Ovary (tissue), 9 donors: ENCODE data around the gene POU2F3. TPM values are rescaled to one million over a fixed set of nuclear protein-coding genes. Genes with fewer than 3 reads are reported as not detected.

ENCODE experiments used
- DNase-seq, 5 donors: peaks; one replicate each; pipeline ENCODE4 v3.0.0-alpha.2; 2019 to 2020
- H3K27ac ChIP-seq, 2 donors: fragments of 200-600 bp; one replicate each; pipeline versions ENCODE4 v1.5.1 to v1.8.0; 2019 to 2022
- H3K27me3 ChIP-seq: fragments of 200-600 bp; one replicate; pipeline ENCODE4 v1.8.0; 2022
- H3K36me3 ChIP-seq: fragments of 200-600 bp; sonication (generic); one replicate; pipeline ENCODE4 v1.5.1; 2019
- H3K4me1 ChIP-seq: one replicate; pipeline ENCODE4 v1.8.1; 2013; ENCODE audit warnings: mild to moderate bottlenecking, moderate library complexity; ENCODE audit not compliant: insufficient read depth
- H3K4me3 ChIP-seq: fragments of 200-600 bp; sonication (generic); one replicate; pipeline ENCODE4 v1.5.1; 2017
- H3K9me3 ChIP-seq, 2 donors: fragments of 200-600 bp in 1 of 2; sonication (generic) in 1 of 2; one replicate each; pipeline versions ENCODE4 v1.5.1 to v1.8.1; 2013 to 2019; ENCODE audit warnings: mild to moderate bottlenecking in 1 of 2, moderate library complexity in 1 of 2
- CTCF ChIP-seq, 3 donors: fragments of 450-650 bp in 2 of 3; fragments of 200-600 bp in 1 of 3; IDR thresholded peaks; one replicate each; pipeline versions ENCODE4 v1.5.1 to v1.8.0; 2016 to 2022; ENCODE audit warnings: antibody characterized with exemption in 3 of 3, mild to moderate bottlenecking in 1 of 3
- EP300 ChIP-seq: sonication (generic); formaldehyde crosslinking; IDR thresholded peaks from one replicate; pipeline ENCODE4 v1.6.1; 2017; ENCODE audit warnings: antibody characterized with exemption
- POLR2A ChIP-seq: fragments of 450-650 bp; IDR thresholded peaks from one replicate; pipeline ENCODE4 v1.6.1; 2017; ENCODE audit warnings: antibody characterized with exemption, mild to moderate bottlenecking, moderate library complexity
- WGBS, 3 donors: extraction: QIAGEN DNeasy Blood & Tissue Kit in 1 of 3; methylation state at CpG; one replicate each; pipeline versions ENCODE4 v1.1.5 to v1.1.7; 2013 to 2017; 5-methylcytosine and 5-hydroxymethylcytosine counted together
- intact Hi-C, 4 donors: fragments of 100-400 bp; cut with DNase I; formaldehyde crosslinking; loops; one replicate each; pipeline versions ENCODE4 v1.11.0 to v1.15.1; 2022 to 2023
- polyA plus RNA-seq, 2 donors: library from polyadenylated mRNA; stranded (reverse); fragments of 200-250 nt in 1 of 2; fragments of 350-450 nt in 1 of 2; fragmentation: Illumina TruSeq in 1 of 2; extraction: RNeasy Lipid Tissue Mini Kit (QIAGEN cat#74804) in 1 of 2; gene quantifications; one replicate each; pipeline ENCODE4 v1.2.3, GENCODE V29; 2013 to 2014
- total RNA-seq, 7 donors: library from RNA; depleted of rRNA in 2 of 7; stranded (reverse); fragments of >200 nt in 2 of 7; fragmentation: NEBNext Ultra II Directional in 3 of 7; extraction: Animal tissue kit (Norgen Biotek cat#: 25700) in 3 of 7; gene quantifications; one replicate each; pipeline versions ENCODE4 v1.1.0 to v1.2.4, GENCODE V29; 2016 to 2023
- donor health status: DM: no; HTN: no; CAD: no; lungs with moderate emphysema.
- donor health status: DM: no; HTN: no; CAD: no.
- donor health status: Bipolar disorder and iron deficiency.
- donor health status: DM: yes; HTN: yes; CAD: no.
- donor health status: DM: no; HTN: no; CAD: no.
- donor health status: DM: yes; HTN: yes; CAD: no.

POU2F3 gene
- total and polyA plus RNA-seq, 9 donors: 0.05 to 1.0 (median 0.22) TPM; not detected in 2

GRCh38 chr11:120329556-120329955 is 89.6 kb downstream of the POU2F3 start:
- TF ChIP-seq EP300: no peak
- no peak for TF ChIP-seq POLR2A
- TF ChIP-seq CTCF (IDR thresholded peaks at IDR 0.05): no peak
- no peak overlapping the region for H3K4me3 ChIP-seq
- H3K4me1 ChIP-seq: peaks cover 8% of the 10 kb centered on the region
- intact Hi-C loops: no loop called here
- WGBS, 3 donors: 84 to 88% (median 84%) methylated on average over 3 of the region's 3 CpGs
- no peak overlapping the region for H3K27ac ChIP-seq
- H3K9me3 ChIP-seq: no peaks in the 10 kb centered on the region
- H3K27me3 ChIP-seq: no peaks in the 10 kb centered on the region
- H3K36me3 ChIP-seq: no peaks in the 10 kb centered on the region
- DNase-seq: no peak

GRCh38 chr11:120330045-120330444 is 90.1 kb downstream of the POU2F3 start:
- TF ChIP-seq POLR2A: no peak
- no peak for TF ChIP-seq EP300
- TF ChIP-seq CTCF (IDR thresholded peaks at IDR 0.05): no peak
- no peak for DNase-seq
- WGBS, 3 donors: 93% methylated on average over 6 of the region's 6 CpGs
- Histone ChIP-seq H3K27ac (no peak overlapping the region), H3K36me3 (no peaks in the 10 kb centered on the region), H3K9me3 (no peaks in the 10 kb centered on the region), H3K27me3 (no peaks in the 10 kb centered on the region), H3K4me1 (peaks cover 8% of the 10 kb centered on the region), H3K4me3 (no peak overlapping the region)
- intact Hi-C loops: loop anchor here in 3 of 4 donors (10.0 kb wide), 1 partner anchor 105 kb away; no protein-coding TSS in a partner anchor

- WGBS, 3 donors: 11 to 17% (median 15%) methylated on average over 2 of the region's 2 CpGs
- Histone ChIP-seq H3K4me3 (no peak overlapping the region), H3K27me3 (no peaks in the 10 kb centered on the region), H3K36me3 (no peaks in the 10 kb centered on the region), H3K4me1 (peaks cover 7% of the 10 kb centered on the region), H3K9me3 (no peaks in the 10 kb centered on the region), H3K27ac (peak overlapping the region in 1 of 2 donors; percentile 12)
- TF ChIP-seq CTCF (IDR thresholded peaks at IDR 0.05) (no peak), EP300 (no peak), POLR2A (no peak)
- intact Hi-C loops: loop anchor here in 3 of 4 donors (10.0 kb wide), 1 partner anchor 103 kb away; no protein-coding TSS in a partner anchor
- peak in 3 of 5 donors; percentile 35 to 58 (median 45) for DNase-seq
These were observed 91.5 kb downstream of the POU2F3 start for GRCh38 chr11:120331301-120331996.

DNA sequence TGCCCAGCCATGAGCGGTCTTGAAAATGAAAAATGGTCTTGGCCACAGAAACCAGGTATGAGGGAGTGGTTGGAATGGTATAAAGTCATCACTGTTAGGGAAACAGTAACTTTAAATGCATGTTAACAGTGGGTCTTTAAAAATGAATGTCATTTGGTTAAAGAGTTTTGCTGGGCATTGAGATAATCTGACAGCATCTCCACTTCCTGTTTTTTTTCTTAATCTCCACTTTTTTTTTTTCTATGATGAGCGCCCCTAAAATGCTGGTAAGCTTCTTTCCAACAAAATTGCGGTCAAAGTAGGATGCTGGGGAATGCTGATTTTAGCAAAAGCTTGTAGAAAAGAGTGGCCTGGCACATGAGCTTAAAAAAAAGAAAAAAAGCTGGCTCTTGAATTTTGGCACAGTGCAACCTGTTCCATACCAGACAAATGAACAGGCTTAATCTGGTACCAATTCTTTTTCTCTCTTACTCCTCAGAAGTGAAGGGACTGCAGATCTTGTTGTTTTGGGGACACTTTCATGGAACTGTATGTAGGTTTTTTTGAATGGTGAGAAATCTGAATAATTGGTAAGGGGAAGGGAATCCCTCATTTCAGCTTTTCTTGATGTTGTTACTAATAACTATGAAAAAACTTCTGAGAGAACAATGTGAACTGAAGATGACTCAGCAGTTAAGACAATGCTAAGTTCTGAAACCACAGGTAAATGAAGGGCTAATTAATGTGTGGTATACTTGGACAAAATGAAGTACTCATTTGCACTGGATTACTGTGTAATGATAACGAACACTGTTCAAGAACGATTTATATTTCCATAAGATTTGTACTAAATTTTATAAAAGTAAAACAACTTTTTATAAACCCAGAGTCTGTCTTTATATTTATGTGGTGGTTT is 93.1 kb downstream of the POU2F3 start:
- intact Hi-C loops: loop anchor here in 3 of 4 donors (10.0 kb wide), 1 partner anchor 102 kb away; no protein-coding TSS in a partner anchor
- TF ChIP-seq POLR2A (no peak), CTCF (IDR thresholded peaks at IDR 0.05) (no peak), EP300 (no peak)
- 79 to 88% (median 79%) methylated on average over 5 of the region's 5 CpGs for WGBS, 3 donors
- no peak for DNase-seq
- Histone ChIP-seq H3K27me3 (no peaks in the 10 kb centered on the region), H3K27ac (no peak overlapping the region), H3K9me3 (no peaks in the 10 kb centered on the region), H3K36me3 (no peaks in the 10 kb centered on the region), H3K4me1 (peaks cover 5% of the 10 kb centered on the region), H3K4me3 (no peak overlapping the region)
